NCI-H748 treated with DMSO at 0.1 percent for 48 hours (cell line): ENCODE measurements around the gene SPARCL1.
"Not testable (repeated sequence)": the region's sequence is repeated elsewhere in the genome, so short reads cannot be mapped to it uniquely, and the experiment has no call there.

Experiments
- DNase-seq: peaks from one replicate; lab custom pipeline; 2025; lab: John Stamatoyannopoulos, UW

The SPARCL1 gene

DNA sequence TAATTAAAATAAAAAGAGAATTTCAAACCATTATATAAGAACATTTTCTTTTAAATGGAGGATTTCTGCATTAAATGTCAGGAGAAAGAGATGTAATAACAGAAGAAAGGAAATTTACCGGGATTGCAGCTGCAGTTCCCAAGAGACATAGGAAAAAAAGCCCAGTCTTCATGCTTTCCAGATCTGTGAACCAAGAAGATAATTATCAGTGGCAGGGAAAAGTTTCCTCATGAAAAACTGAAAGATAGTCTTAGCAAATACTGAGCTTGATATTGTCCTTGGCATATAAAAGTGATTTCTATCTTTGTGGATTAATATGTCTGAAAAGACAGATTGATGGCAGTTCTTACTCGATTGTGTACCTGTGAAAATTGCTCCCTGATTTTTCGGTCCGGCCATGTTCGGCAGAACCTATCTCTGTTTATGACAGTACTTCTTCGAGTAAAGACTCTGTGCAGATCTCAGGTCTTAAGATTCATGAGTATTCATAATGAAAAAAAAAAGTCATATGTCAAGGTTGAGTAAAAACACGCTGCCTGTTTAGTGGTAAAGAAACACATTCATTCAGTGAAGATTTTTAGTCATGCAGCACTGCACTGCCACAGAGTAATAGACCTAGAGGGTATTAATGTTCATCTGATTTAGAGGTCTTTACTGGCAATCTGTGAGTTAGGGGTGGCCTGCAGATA is 29.6 kb downstream of the SPARCL1 start:
- DNase-seq: no peak

DNA sequence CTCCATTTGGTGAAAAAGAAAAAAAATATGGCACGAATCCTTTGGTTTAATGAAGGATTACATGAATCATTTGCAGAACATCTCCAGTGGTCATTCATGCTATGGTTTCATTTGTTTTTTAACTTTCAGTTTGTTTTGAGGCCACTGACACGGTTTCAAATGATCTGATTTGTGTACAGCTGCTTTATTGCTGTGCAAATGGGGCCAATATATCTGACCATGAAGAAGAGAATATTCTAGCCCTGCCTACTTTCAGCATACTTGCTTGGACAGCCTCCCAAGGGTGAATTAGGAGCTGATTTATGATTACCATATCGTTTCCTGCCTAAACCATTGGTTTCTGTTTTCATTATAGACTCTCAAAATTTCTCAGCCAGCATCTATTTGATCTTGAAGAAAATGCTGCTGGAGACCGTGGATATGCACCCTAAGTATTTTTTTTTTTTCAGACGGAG is 30.7 kb downstream of the SPARCL1 start:
- DNase-seq: no peak

DNA sequence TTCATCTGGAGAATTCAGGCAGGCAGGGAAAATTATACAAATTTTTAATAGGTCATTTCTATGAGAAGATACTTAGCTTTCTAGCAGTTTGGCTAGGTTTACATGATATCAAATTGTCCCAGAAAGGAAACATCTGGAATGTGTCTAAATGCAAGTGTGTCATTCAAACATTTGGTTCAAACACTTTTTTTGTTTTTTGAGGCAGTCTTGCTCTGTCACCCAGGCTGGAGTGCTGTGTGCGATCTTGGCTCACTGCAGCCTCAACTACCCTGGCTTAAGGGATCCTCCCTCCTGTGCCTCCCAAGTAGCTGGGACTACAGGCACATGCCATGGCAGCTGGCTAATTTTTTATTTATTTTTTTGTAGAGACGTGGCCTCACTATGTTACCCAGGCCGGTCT is 31.6 kb downstream of the SPARCL1 start:
- DNase-seq: no peak

DNA sequence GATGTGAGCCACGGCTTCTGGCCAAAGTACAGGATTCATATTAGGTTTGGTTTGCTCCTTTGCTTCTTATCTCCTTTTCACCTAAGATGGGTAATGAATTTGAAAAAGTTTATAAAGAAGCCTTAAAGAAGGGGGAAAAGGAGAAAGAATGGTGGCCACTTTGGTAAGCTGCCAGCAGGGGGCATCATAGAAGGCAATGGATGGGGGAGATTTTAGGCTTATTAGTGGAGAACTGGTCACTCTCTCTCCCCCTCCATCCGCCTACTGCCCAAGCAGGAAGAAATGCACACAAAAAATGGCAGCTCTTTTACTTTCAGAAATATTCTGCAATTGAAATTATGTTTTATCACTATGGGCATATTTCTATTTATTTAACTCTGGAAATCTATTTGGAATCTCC is 32.0 kb downstream of the SPARCL1 start:
- no peak for DNase-seq

GRCh38 chr4:87493115-87493514 is 36.1 kb downstream of the SPARCL1 start:
- DNase-seq: no peak

DNA sequence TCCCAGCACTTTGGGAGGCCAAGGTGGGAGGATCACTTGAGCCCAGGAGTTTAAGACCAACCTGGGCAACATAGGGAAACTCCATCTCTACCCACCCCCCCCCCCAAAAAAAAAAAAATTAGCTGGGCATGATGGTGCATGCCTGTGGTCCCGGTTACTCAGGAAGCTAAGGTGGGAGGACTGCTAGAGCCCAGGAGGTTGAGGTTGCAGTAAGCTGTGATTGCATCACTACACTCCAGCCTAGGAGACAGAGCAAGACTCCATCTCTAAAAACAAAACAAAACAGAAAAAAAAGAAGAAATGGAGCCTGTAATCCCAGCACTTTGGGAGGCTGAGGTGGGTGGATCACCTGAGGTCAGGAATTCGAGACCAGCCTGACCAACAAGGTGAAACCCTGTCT is 37.3 kb downstream of the SPARCL1 start:
- DNase-seq: not testable (repeated sequence)

DNA sequence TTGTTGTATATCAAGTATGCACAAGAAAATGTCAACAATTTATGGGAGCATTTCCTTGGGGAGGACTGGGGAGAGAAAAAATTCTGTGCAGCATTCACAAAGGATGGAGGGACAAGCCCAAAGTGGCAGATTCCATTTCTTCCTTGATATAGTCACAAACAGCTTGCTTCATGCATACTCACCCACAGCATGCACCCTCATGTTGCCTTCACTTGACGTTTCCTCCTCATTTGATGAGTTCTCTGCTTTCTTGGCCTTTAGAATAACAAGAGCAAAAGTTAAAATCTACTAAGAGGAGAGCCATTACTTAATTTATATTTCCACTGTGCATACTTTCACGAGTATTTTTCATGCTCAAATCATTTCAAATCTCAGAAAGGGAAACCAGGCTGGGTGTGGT is 37.7 kb downstream of the SPARCL1 start:
- DNase-seq: no peak

DNA sequence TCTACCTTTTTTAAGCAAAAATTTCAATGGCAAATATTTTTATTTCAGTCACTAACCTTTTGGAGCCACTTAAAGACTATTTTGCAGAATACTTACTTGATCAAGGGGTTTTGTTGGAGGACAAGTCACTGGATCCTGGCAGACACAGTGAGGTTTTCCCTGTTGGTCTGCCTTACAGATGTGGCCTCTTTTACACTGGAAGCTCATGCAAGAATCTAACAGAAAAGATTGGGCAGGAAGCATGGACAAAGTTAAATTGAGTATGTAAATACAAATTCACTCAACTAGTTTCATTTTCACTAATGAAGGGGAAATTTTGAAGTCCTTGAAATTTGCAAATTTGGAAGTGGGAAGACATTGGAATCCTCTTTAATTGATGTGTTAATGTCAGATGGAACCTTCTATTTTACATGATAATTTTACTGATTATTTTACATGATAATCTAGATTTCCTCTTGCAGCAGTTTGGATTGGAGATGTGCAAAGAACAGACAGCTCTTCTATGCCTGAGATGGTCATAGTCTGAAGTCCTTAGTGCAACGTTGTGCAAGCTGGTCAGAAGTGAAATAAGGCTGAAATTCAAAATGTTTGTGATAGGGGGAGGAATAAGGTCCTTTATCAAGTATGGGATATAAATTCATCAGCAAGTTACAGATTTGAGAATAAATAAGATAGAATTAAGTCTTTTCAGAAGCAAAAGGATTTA is 38.4 kb downstream of the SPARCL1 start:
- no peak for DNase-seq

- DNase-seq: no peak
Measured at GRCh38 chr4:87489678-87490077, 39.5 kb downstream of the SPARCL1 start.

- not testable (repeated sequence) for DNase-seq
Measured at GRCh38 chr4:87488666-87489065, 40.5 kb downstream of the SPARCL1 start.

- DNase-seq: not testable (repeated sequence)
Measured at GRCh38 chr4:87483247-87483646, 45.9 kb downstream of the SPARCL1 start.

GRCh38 chr4:87481377-87481776 is 47.8 kb downstream of the SPARCL1 start:
- DNase-seq: no peak

GRCh38 chr4:87478732-87479250 is 50.4 kb downstream of the SPARCL1 start:
- DNase-seq: no peak

DNA sequence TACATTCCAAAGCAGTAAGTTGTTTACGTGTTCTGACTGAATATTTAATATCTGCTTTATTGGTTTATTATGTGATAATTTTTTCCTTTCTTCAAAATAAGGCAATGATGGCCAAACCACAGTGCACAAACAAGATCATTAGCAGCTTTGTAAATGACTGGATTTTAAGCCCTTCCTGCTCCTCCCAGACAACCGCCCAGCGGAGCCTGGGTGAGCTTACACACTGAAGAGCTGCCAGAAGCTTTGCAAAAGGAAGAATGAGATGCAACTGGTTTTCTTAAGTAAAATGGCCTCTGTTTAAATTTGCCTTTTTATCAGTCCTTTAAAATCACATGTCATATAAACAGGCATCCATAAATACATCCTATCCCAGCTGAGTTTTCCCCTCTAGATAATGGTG is 52.2 kb downstream of the SPARCL1 start:
- no peak for DNase-seq

GRCh38 chr4:87469390-87469789 is 59.8 kb downstream of the SPARCL1 start:
- no peak for DNase-seq

DNA sequence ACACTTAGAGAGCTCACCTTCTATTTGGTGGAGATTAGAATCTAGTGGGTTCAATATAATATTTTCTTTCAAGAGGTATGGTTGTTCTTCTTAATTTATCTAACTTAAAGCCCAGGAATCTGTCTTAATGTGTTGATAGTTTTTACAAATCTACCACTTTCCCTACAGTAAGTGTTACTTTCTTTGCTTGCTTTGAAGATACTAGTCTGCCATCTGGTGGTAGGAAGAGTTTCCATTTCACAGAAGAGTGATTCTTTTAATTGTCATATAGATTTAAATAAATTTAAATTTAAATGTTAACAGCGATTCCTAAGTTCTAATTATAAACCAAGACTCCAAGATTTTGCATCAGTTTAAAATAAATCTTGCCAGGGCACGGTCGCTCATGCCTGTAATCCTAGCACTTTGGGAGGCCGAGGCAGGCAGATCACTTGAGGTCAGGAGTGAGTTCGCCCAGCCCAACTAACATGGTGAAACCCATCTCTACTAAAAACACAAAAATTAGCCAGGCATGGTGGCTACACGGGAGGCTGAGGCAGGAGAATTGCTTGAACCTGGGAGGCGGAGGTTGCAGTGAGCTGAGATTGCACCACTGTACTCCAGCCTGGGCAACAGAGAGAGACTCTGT is 63.3 kb downstream of the SPARCL1 start:
- DNase-seq: peak; percentile 13

GRCh38 chr4:87462102-87462501 is 67.1 kb downstream of the SPARCL1 start:
- no peak for DNase-seq

- DNase-seq: no peak
Measured at GRCh38 chr4:87461281-87461700, 67.9 kb downstream of the SPARCL1 start.

GRCh38 chr4:87458913-87459312 is 70.3 kb downstream of the SPARCL1 start:
- no peak for DNase-seq

DNA sequence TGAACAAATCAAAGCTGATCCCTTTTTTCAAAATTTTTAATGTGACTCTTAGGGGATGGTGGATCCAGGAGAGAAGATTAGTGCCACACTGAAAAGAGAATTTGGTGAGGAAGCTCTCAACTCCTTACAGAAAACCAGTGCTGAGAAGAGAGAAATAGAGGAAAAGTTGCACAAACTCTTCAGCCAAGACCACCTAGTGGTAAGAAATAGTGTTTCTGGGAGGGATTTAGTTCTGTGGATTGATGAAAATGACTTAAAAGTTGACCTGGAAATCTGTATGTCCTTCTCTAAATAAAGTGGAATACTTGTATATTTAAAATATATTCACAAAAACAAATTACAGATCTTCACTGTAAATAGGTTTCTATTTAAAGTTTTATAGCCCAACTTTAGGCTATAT is 77.6 kb downstream of the SPARCL1 start:
- no peak for DNase-seq

DNA sequence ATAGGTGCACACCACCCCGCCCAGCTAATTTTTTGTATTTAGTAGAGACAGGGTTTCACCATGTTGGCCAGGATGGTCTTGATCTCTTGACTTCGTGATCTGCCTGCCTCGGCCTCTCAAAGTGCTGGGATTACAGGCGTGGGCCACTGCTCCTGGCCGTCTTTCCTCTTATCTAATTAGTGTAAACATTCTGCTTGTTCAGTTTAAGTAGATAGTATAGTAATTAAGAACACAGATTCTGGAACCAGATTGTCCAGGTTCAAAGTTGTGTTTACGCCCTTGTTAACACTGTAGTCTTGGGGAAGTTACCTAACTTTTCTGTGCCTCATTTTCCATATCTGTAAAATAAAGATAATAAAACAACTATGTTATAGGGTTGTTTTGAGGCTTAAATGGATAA is 82.8 kb downstream of the SPARCL1 start:
- not testable (repeated sequence) for DNase-seq

- no peak for DNase-seq
Measured at GRCh38 chr4:87445964-87446363, 83.2 kb downstream of the SPARCL1 start.

DNA sequence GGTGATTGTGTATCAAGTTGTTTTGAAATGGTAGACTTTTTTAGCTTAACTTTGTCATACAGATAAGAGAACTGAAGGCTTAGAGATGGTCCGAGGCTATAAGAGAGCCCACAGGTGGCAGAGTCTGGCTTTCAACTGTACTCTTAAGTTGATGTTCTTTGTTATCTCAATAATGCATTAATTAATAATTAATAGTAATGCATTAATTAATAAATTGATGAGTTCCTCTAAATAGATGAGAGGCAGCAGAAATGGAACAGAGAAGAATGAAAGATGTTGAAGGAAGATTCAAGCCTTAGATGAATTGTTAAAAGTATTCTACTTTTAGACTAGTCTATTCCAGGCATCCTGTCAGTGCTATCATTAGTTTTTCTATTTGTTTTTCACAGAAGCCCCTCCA is 84.4 kb downstream of the SPARCL1 start:
- no peak for DNase-seq
